ENCODE results near the gene ANXA2.
"Not testable (repeated sequence)": the region's sequence is repeated elsewhere in the genome, so short reads cannot be mapped to it uniquely, and the experiment has no call there.

The ANXA2 gene

GRCh38 chr15:60343221-60343970 lies 54.4 kb downstream of the ANXA2 start:
- peak; percentile 38 for DNase-seq (ENCODE audit: low read depth)

- DNase-seq (ENCODE audit: low read depth), result no peak
Observed at GRCh38 chr15:60340207-60340921, 57.4 kb downstream of the ANXA2 start.

- no peak for DNase-seq (ENCODE audit: low read depth)
Observed at GRCh38 chr15:60339236-60339635, 58.5 kb downstream of the ANXA2 start.

- DNase-seq (ENCODE audit: low read depth), result no peak
Observed at GRCh38 chr15:60338810-60339209, 59.0 kb downstream of the ANXA2 start.

GRCh38 chr15:60337076-60337475 lies 60.7 kb downstream of the ANXA2 start:
- no peak for DNase-seq (ENCODE audit: low read depth)

GRCh38 chr15:60335296-60335695 lies 62.5 kb downstream of the ANXA2 start:
- not testable (repeated sequence) for DNase-seq (ENCODE audit: low read depth)

- no peak for DNase-seq (ENCODE audit: low read depth)
Observed at GRCh38 chr15:60328852-60329443, 68.8 kb downstream of the ANXA2 start.

GRCh38 chr15:60326824-60327654 lies 70.7 kb downstream of the ANXA2 start:
- no peak for DNase-seq (ENCODE audit: low read depth)

GRCh38 chr15:60326343-60326742 lies 71.4 kb downstream of the ANXA2 start:
- no peak for DNase-seq (ENCODE audit: low read depth)

GRCh38 chr15:60325905-60326304 lies 71.9 kb downstream of the ANXA2 start:
- no peak for DNase-seq (ENCODE audit: low read depth)

GRCh38 chr15:60324706-60325438 lies 72.9 kb downstream of the ANXA2 start:
- no peak for DNase-seq (ENCODE audit: low read depth)

GRCh38 chr15:60323322-60323721 lies 74.5 kb downstream of the ANXA2 start:
- no peak for DNase-seq (ENCODE audit: low read depth)

- DNase-seq (ENCODE audit: low read depth), result no peak
Observed at GRCh38 chr15:60320365-60320764, 77.4 kb downstream of the ANXA2 start.

GRCh38 chr15:60318216-60318867 lies 79.4 kb downstream of the ANXA2 start:
- no peak for DNase-seq (ENCODE audit: low read depth)

GRCh38 chr15:60316961-60317360 lies 80.8 kb downstream of the ANXA2 start:
- DNase-seq (ENCODE audit: low read depth), result no peak

GRCh38 chr15:60315878-60316277 lies 81.9 kb downstream of the ANXA2 start:
- no peak for DNase-seq (ENCODE audit: low read depth)

- DNase-seq (ENCODE audit: low read depth), result no peak
Observed at GRCh38 chr15:60313906-60314305, 83.9 kb downstream of the ANXA2 start.

GRCh38 chr15:60307034-60307433 lies 90.8 kb downstream of the ANXA2 start:
- DNase-seq (ENCODE audit: low read depth), result no peak

- no peak for DNase-seq (ENCODE audit: low read depth)
Observed at GRCh38 chr15:60301024-60301423, 96.8 kb downstream of the ANXA2 start.

GRCh38 chr15:60299452-60300047 lies 98.2 kb downstream of the ANXA2 start:
- DNase-seq (ENCODE audit: low read depth), result peak; percentile 6

All from GM04504 (cell line).